Chondrocyte (in vitro differentiated cells): ENCODE data around the gene CCDC112. TPM values are rescaled to one million over a fixed set of nuclear protein-coding genes. Genes with fewer than 3 reads are reported as not detected.
A peak's percentile ranks its signal among the peaks of the same experiment; 100 is the strongest.

Experiments used
- DNase-seq: peaks from one replicate; pipeline ENCODE4 v3.0.0; 2021; ENCODE audit warnings: mixed read lengths, low spot score
- H3K27ac Mint-ChIP-seq: one replicate; pipeline ENCODE4 v1.8.0; 2021; ENCODE audit warnings: mild to moderate bottlenecking, moderate library complexity, mixed read lengths; ENCODE audit not compliant: unreplicated experiment
- H3K27me3 Mint-ChIP-seq: 2 replicates; pipeline ENCODE4 v1.8.0; 2021; ENCODE audit warnings: low read depth, mixed read lengths
- H3K36me3 Mint-ChIP-seq: 2 replicates; pipeline ENCODE4 v1.8.0; 2021; ENCODE audit warnings: low read depth, mixed read lengths
- H3K4me1 Mint-ChIP-seq: 2 replicates; pipeline ENCODE4 v1.8.0; 2021; ENCODE audit warnings: low read depth, mild to moderate bottlenecking, mixed read lengths
- H3K4me3 Mint-ChIP-seq: one replicate; pipeline ENCODE4 v1.8.0; 2021; ENCODE audit warnings: mild to moderate bottlenecking, moderate library complexity, mixed read lengths; ENCODE audit not compliant: unreplicated experiment
- H3K9me3 Mint-ChIP-seq: 2 replicates; pipeline ENCODE4 v1.8.0; 2021; ENCODE audit warnings: low read depth, mixed read lengths
- total RNA-seq: library from RNA; stranded (reverse); gene quantifications from 3 replicates; pipeline ENCODE4 v1.2.1, GENCODE V29; 2021
- TF ChIP-seq, protein P1 (sequence below): fragments of 200-600 bp; sonication (generic); IDR thresholded peaks from 2 replicates; pipeline ENCODE4 v1.5.0; 2021; ENCODE audit warnings: antibody characterized with exemption, mild to moderate bottlenecking, moderate library complexity

Gene CCDC112
- total RNA-seq, 1 donor from 2014 or later, result 9.2 TPM

DNA sequence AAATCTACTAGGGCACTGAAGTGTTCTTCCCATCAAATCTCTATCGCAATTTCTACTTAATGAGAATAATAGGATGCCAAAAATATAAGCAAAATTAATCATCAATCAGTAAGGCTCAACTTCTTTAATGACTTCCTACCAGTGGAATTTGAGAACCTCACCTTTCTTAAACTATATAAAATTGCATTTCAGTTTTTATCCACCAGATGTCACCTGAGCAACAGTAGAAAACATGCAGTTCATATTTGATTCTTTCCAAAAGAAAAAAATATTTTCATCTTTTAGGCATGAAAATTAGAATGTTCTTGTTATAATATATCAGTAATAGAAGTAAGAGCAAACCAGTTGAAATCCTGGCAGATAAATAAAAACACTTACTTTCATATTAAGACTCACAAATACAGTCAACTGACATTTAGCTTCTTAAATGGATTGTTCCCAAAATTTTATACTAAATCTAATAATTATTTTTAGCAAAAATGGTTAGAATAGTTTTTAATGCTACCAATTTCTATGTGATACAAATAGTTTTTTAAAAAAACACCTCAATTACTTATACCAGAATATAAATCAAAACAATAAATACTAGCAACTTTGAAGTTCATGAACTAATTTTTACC lies 13.4 kb upstream of the CCDC112 start:
- no peaks in the 10 kb centered on the region for H3K4me1 Mint-ChIP-seq
- no peak for DNase-seq
- TF ChIP-seq, protein P1, sequence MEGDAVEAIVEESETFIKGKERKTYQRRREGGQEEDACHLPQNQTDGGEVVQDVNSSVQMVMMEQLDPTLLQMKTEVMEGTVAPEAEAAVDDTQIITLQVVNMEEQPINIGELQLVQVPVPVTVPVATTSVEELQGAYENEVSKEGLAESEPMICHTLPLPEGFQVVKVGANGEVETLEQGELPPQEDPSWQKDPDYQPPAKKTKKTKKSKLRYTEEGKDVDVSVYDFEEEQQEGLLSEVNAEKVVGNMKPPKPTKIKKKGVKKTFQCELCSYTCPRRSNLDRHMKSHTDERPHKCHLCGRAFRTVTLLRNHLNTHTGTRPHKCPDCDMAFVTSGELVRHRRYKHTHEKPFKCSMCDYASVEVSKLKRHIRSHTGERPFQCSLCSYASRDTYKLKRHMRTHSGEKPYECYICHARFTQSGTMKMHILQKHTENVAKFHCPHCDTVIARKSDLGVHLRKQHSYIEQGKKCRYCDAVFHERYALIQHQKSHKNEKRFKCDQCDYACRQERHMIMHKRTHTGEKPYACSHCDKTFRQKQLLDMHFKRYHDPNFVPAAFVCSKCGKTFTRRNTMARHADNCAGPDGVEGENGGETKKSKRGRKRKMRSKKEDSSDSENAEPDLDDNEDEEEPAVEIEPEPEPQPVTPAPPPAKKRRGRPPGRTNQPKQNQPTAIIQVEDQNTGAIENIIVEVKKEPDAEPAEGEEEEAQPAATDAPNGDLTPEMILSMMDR, result peak; percentile 93
- peaks cover 37% of the 10 kb centered on the region for H3K27me3 Mint-ChIP-seq
- no peaks in the 10 kb centered on the region for H3K9me3 Mint-ChIP-seq
- H3K36me3 Mint-ChIP-seq, result no peaks in the 10 kb centered on the region
- no peak overlapping the region for H3K4me3 Mint-ChIP-seq
- no peak overlapping the region for H3K27ac Mint-ChIP-seq

DNA sequence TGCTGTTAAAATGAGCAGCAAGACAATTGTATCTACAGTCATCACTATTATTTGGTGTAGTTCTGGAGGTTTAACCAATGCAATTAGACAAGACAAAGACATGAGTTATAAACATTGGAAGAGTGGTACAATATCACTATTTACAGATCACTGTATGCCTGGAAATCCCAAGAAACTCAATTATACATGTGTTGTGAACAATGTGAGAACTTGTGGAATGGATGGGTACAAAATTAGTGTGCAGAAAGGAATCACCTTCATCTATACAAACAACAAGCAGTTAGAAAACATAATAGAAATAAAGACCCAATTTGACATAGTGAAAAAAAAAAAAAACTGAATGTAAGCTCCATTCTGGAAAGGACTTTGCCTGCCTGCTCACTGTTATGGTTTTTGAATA lies 12.4 kb upstream of the CCDC112 start:
- Mint-ChIP-seq H3K27me3 (peaks cover 38% of the 10 kb centered on the region), H3K27ac (no peak overlapping the region), H3K4me1 (no peaks in the 10 kb centered on the region), H3K36me3 (no peaks in the 10 kb centered on the region), H3K9me3 (no peaks in the 10 kb centered on the region), H3K4me3 (no peak overlapping the region)
- TF ChIP-seq, protein P1, result no peak
- DNase-seq, result no peak

DNA sequence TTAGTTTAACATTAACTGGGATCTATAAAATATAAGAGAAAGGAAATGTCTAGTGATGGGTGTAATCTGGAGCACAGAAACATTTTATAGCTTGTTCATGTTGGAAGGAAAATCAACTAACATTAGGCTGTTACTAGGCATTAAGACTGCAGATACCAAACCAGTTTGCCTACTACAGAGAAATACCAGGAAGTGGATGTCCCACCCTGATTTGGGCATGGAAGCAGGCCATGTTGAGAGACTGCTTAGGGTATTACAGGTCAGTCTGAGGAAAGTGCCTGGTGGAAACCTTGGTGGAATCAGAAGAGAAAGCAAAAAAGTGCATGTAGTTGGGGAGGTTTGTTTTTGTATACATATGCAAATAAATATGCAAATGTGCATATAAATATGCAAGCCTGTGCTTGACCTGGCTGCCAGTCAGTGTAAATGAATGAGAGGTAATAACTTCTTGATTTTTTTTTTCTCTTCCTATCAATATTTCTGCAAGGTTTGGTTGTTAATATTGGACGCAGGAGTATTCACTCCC lies 9.6 kb upstream of the CCDC112 start:
- H3K4me3 Mint-ChIP-seq, result no peak overlapping the region
- H3K9me3 Mint-ChIP-seq, result no peaks in the 10 kb centered on the region
- DNase-seq, result no peak
- H3K36me3 Mint-ChIP-seq, result no peaks in the 10 kb centered on the region
- no peak overlapping the region for H3K27ac Mint-ChIP-seq
- H3K27me3 Mint-ChIP-seq, result peaks cover 37% of the 10 kb centered on the region
- no peaks in the 10 kb centered on the region for H3K4me1 Mint-ChIP-seq
- TF ChIP-seq, protein P1, result no peak

DNA sequence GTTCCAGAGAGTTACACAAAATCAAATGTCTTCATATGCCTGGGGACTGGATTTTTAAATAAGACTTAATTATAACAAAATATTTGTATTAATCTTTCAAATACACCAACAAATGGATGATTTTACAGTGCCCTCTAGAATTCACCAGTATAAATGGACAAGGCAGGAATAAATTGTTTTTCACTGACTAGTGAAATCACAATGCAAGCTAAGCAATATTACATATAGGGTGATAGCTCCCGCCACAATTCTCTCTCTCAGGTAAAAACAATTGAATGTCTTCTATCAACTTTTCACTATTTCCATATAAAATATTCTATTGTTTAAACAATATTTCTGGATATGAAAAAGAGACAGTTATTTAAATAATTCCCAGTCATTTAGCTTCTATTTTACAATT lies 8.0 kb upstream of the CCDC112 start:
- TF ChIP-seq, protein P1, result no peak
- no peaks in the 10 kb centered on the region for H3K9me3 Mint-ChIP-seq
- peaks cover 38% of the 10 kb centered on the region for H3K27me3 Mint-ChIP-seq
- H3K4me3 Mint-ChIP-seq, result no peak overlapping the region
- DNase-seq, result no peak
- no peaks in the 10 kb centered on the region for H3K4me1 Mint-ChIP-seq
- no peaks in the 10 kb centered on the region for H3K36me3 Mint-ChIP-seq
- no peak overlapping the region for H3K27ac Mint-ChIP-seq

DNA sequence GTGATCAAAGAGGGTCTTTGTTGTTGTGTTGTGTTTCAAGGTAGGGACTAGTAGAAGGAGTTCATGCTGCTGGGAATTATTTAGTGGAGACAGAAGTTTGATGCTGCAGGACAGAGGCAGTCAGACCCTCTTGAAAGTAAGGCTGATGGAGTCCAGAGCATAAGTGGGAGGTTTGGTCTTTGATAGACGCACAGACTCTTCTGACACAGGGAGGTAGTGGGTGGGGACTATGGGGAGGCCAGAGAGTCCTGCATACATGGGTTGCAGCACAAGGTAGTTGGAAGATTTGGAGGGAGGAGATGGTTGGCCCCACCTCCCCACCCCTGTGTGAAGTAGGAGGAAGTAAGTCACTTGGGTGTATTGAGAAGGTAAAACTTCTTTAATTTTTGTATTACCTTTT lies 2.4 kb upstream of the CCDC112 start:
- Mint-ChIP-seq H3K27me3 (peaks cover 14% of the 10 kb centered on the region), H3K4me1 (peaks cover 20% of the 10 kb centered on the region), H3K4me3 (no peak overlapping the region), H3K36me3 (no peaks in the 10 kb centered on the region), H3K27ac (no peak overlapping the region), H3K9me3 (no peaks in the 10 kb centered on the region)
- TF ChIP-seq, protein P1, result no peak
- DNase-seq, result no peak
